Calu3 (cell line): Measurements from ENCODE around the gene REXO4. TPM values are rescaled to one million over a fixed set of nuclear protein-coding genes. Genes with fewer than 3 reads are reported as not detected.

Source experiments
- BruUV-seq: library from RNA; stranded (reverse); fragments of 400-500 nt; replicated peaks from 2 replicates; lab custom pipeline; 2021; lab: Mats Ljungman, UMichigan
- CTCF ChIA-PET: fragments of 300-600 bp; sonication (Branson Sonifier 250); formaldehyde crosslinking; loops from one replicate; lab custom pipeline; 2022; ENCODE audit warnings: antibody characterized with exemption; lab: Charles Lee
- DNase-seq: peaks from one replicate; pipeline ENCODE4 v3.0.0; 2022
- H3K27ac Mint-ChIP-seq: one replicate; pipeline ENCODE4 v1.8.0; 2022; ENCODE audit warnings: mixed read lengths; ENCODE audit not compliant: unreplicated experiment
- H3K27me3 Mint-ChIP-seq: one replicate; pipeline ENCODE4 v1.8.0; 2022; ENCODE audit warnings: mixed read lengths; ENCODE audit not compliant: unreplicated experiment
- H3K36me3 Mint-ChIP-seq: one replicate; pipeline ENCODE4 v1.8.0; 2022; ENCODE audit warnings: mild to moderate bottlenecking, moderate library complexity, mixed read lengths; ENCODE audit not compliant: insufficient read depth, unreplicated experiment
- H3K4me1 Mint-ChIP-seq: one replicate; pipeline ENCODE4 v1.8.0; 2022; ENCODE audit warnings: mild to moderate bottlenecking, low read depth, mixed read lengths; ENCODE audit not compliant: unreplicated experiment
- H3K4me3 Mint-ChIP-seq: one replicate; pipeline ENCODE4 v1.8.0; 2022; ENCODE audit warnings: mild to moderate bottlenecking, low read depth, moderate library complexity, mixed read lengths; ENCODE audit not compliant: unreplicated experiment
- H3K9me3 Mint-ChIP-seq: one replicate; pipeline ENCODE4 v1.8.0; 2022; ENCODE audit warnings: low read depth, mixed read lengths; ENCODE audit not compliant: unreplicated experiment
- intact Hi-C: fragments of 100-400 bp; cut with micrococcal nuclease; formaldehyde crosslinking; loops from one replicate; pipeline ENCODE4 v1.10.0; 2022; ENCODE audit not compliant: unreplicated experiment
- total RNA-seq: library from RNA; stranded (reverse); gene quantifications from 2 replicates; pipeline ENCODE4 v1.2.3, GENCODE V29; 2022
- TF ChIP-seq, protein P1 (sequence below): fragments of 200-600 bp; IDR thresholded peaks from one replicate; pipeline ENCODE4 v1.8.0; 2022; ENCODE audit warnings: antibody characterized with exemption; ENCODE audit not compliant: unreplicated experiment

The REXO4 gene
- total RNA-seq, 1 experiment from 2014 or later, result 23.4 TPM

GRCh38 chr9:133456409-133456808 is 38.6 kb upstream of the REXO4 start:
- DNase-seq, result no peak
- Mint-ChIP-seq H3K27ac (no peak overlapping the region), H3K27me3 (no peaks in the 10 kb centered on the region), H3K36me3 (peaks cover 22% of the 10 kb centered on the region), H3K4me1 (no peaks in the 10 kb centered on the region), H3K9me3 (no peaks in the 10 kb centered on the region), H3K4me3 (no peak overlapping the region)
- no TSS peak for BruUV-seq
- TF ChIP-seq, protein P1, sequence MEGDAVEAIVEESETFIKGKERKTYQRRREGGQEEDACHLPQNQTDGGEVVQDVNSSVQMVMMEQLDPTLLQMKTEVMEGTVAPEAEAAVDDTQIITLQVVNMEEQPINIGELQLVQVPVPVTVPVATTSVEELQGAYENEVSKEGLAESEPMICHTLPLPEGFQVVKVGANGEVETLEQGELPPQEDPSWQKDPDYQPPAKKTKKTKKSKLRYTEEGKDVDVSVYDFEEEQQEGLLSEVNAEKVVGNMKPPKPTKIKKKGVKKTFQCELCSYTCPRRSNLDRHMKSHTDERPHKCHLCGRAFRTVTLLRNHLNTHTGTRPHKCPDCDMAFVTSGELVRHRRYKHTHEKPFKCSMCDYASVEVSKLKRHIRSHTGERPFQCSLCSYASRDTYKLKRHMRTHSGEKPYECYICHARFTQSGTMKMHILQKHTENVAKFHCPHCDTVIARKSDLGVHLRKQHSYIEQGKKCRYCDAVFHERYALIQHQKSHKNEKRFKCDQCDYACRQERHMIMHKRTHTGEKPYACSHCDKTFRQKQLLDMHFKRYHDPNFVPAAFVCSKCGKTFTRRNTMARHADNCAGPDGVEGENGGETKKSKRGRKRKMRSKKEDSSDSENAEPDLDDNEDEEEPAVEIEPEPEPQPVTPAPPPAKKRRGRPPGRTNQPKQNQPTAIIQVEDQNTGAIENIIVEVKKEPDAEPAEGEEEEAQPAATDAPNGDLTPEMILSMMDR, result no peak
- intact Hi-C loops, result no loop called here
- CTCF ChIA-PET, result no interaction called here

GRCh38 chr9:133455936-133456335 is 38.1 kb upstream of the REXO4 start:
- Mint-ChIP-seq H3K27ac (no peak overlapping the region), H3K9me3 (no peaks in the 10 kb centered on the region), H3K4me3 (no peak overlapping the region), H3K4me1 (no peaks in the 10 kb centered on the region), H3K36me3 (peaks cover 22% of the 10 kb centered on the region), H3K27me3 (no peaks in the 10 kb centered on the region)
- TF ChIP-seq, protein P1, result no peak
- DNase-seq, result no peak
- no TSS peak for BruUV-seq
- intact Hi-C loops, result no loop called here
- CTCF ChIA-PET, result no interaction called here

DNA sequence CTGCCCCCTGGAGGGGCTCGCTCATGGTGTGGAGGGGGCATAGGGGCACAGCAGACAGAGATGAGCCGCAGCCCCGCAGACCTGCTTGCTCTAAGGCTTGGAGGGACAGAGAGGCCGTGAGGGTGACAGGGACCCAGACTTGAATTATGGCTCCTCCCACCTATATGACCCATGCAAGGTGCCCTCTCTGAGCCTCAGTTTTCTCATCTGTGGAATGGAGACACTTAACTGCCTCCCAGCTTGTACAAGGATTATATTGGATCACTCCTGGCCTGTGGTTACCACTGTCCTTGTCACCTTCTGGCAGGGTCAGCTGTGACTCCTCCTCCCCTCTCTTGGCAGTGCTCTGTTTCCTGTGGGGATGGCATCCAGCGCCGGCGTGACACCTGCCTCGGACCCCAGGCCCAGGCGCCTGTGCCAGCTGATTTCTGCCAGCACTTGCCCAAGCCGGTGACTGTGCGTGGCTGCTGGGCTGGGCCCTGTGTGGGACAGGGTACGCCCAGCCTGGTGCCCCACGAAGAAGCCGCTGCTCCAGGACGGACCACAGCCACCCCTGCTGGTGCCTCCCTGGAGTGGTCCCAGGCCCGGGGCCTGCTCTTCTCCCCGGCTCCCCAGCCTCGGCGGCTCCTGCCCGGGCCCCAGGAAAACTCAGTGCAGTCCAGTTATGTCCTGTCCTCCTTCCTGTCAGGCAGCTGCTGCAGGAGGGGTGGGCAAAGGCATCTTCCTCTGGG is 37.3 kb upstream of the REXO4 start:
- Mint-ChIP-seq H3K36me3 (peaks cover 15% of the 10 kb centered on the region), H3K9me3 (no peaks in the 10 kb centered on the region), H3K27ac (no peak overlapping the region), H3K27me3 (no peaks in the 10 kb centered on the region), H3K4me3 (no peak overlapping the region), H3K4me1 (peaks cover under 1% of the 10 kb centered on the region)
- intact Hi-C loops, result no loop called here
- TF ChIP-seq, protein P1, result no peak
- BruUV-seq, result no TSS peak
- CTCF ChIA-PET, result no interaction called here
- DNase-seq, result no peak

- CTCF ChIA-PET, result no interaction called here
- no peaks in the 10 kb centered on the region for H3K9me3 Mint-ChIP-seq
- intact Hi-C loops, result no loop called here
- H3K36me3 Mint-ChIP-seq, result peaks cover 7% of the 10 kb centered on the region
- BruUV-seq, result no TSS peak
- H3K27ac Mint-ChIP-seq, result no peak overlapping the region
- no peaks in the 10 kb centered on the region for H3K27me3 Mint-ChIP-seq
- DNase-seq, result no peak
- H3K4me3 Mint-ChIP-seq, result no peak overlapping the region
- peaks cover 9% of the 10 kb centered on the region for H3K4me1 Mint-ChIP-seq
- TF ChIP-seq, protein P1, result no peak
These were observed 36.5 kb upstream of the REXO4 start for GRCh38 chr9:133454325-133454724.
